Osteocyte (in vitro differentiated cells): Measurements from ENCODE around the gene CRIP1. TPM values are rescaled to one million over a fixed set of nuclear protein-coding genes. Genes with fewer than 3 reads are reported as not detected.

Source experiments
- DNase-seq: peaks from one replicate; pipeline ENCODE4 v3.0.0; 2021; ENCODE audit warnings: mixed read lengths; ENCODE audit not compliant: unreplicated experiment; ENCODE audit errors: extremely low spot score
- H3K27ac Mint-ChIP-seq: one replicate; pipeline ENCODE4 v1.8.0; 2021; ENCODE audit warnings: mild to moderate bottlenecking, mixed read lengths; ENCODE audit not compliant: unreplicated experiment
- H3K27me3 Mint-ChIP-seq: one replicate; pipeline ENCODE4 v1.8.0; 2021; ENCODE audit warnings: mixed read lengths; ENCODE audit not compliant: unreplicated experiment
- H3K36me3 Mint-ChIP-seq: one replicate; pipeline ENCODE4 v1.8.0; 2021; ENCODE audit warnings: mixed read lengths; ENCODE audit not compliant: unreplicated experiment
- H3K4me1 Mint-ChIP-seq: one replicate; pipeline ENCODE4 v1.8.0; 2021; ENCODE audit warnings: mixed read lengths; ENCODE audit not compliant: unreplicated experiment
- H3K4me3 Mint-ChIP-seq: one replicate; pipeline ENCODE4 v1.8.0; 2021; ENCODE audit warnings: mild to moderate bottlenecking, moderate library complexity, mixed read lengths; ENCODE audit not compliant: unreplicated experiment
- H3K9me3 Mint-ChIP-seq: one replicate; pipeline ENCODE4 v1.8.0; 2021; ENCODE audit warnings: mixed read lengths; ENCODE audit not compliant: unreplicated experiment
- CTCF ChIP-seq: fragments of 200-600 bp; sonication (generic); IDR thresholded peaks from 2 replicates; pipeline ENCODE4 v1.5.0; 2021; ENCODE audit warnings: antibody characterized with exemption, mild to moderate bottlenecking, moderate library complexity
- total RNA-seq: library from RNA; stranded (reverse); gene quantifications from 2 replicates; pipeline ENCODE4 v1.2.1, GENCODE V29; 2021

Gene CRIP1
- total RNA-seq, 1 donor from 2014 or later, result 31.0 TPM

GRCh38 chr14:105447651-105448640, 38.7 kb upstream of the CRIP1 start:
- no peak for TF ChIP-seq CTCF
- Mint-ChIP-seq H3K36me3 (peaks cover 5% of the 10 kb centered on the region), H3K27ac (no peak overlapping the region), H3K9me3 (no peaks in the 10 kb centered on the region), H3K4me1 (no peaks in the 10 kb centered on the region), H3K27me3 (no peaks in the 10 kb centered on the region), H3K4me3 (no peak overlapping the region)
- DNase-seq, result no peak

- H3K9me3 Mint-ChIP-seq, result no peaks in the 10 kb centered on the region
- H3K27me3 Mint-ChIP-seq, result no peaks in the 10 kb centered on the region
- peak; percentile 79 for TF ChIP-seq CTCF
- peaks cover 7% of the 10 kb centered on the region for H3K36me3 Mint-ChIP-seq
- H3K4me3 Mint-ChIP-seq, result no peak overlapping the region
- H3K27ac Mint-ChIP-seq, result no peak overlapping the region
- H3K4me1 Mint-ChIP-seq, result no peaks in the 10 kb centered on the region
- DNase-seq, result no peak
Observed at GRCh38 chr14:105448706-105449111, 38.0 kb upstream of the CRIP1 start.

- no peak overlapping the region for H3K4me3 Mint-ChIP-seq
- H3K36me3 Mint-ChIP-seq, result peaks cover 8% of the 10 kb centered on the region
- no peaks in the 10 kb centered on the region for H3K9me3 Mint-ChIP-seq
- H3K27me3 Mint-ChIP-seq, result no peaks in the 10 kb centered on the region
- no peaks in the 10 kb centered on the region for H3K4me1 Mint-ChIP-seq
- H3K27ac Mint-ChIP-seq, result no peak overlapping the region
- no peak for DNase-seq
- no peak for TF ChIP-seq CTCF
Observed at GRCh38 chr14:105449276-105450122, 37.2 kb upstream of the CRIP1 start.

- TF ChIP-seq CTCF, result no peak
- no peaks in the 10 kb centered on the region for H3K27me3 Mint-ChIP-seq
- H3K27ac Mint-ChIP-seq, result no peak overlapping the region
- no peaks in the 10 kb centered on the region for H3K9me3 Mint-ChIP-seq
- peaks cover 11% of the 10 kb centered on the region for H3K36me3 Mint-ChIP-seq
- no peak overlapping the region for H3K4me3 Mint-ChIP-seq
- H3K4me1 Mint-ChIP-seq, result no peaks in the 10 kb centered on the region
- DNase-seq, result no peak
Observed at GRCh38 chr14:105450123-105450505, 36.6 kb upstream of the CRIP1 start.
